Stimulated activated naive CD8-positive, alpha-beta T cell treated with anti-CD3 and anti-CD28 coated beads, Interleukin-15, Interleukin-2, amounts not matched to agents 100 U/mL and 50 U/mL, for 24 hours (primary cell): ENCODE data around the gene SLN.

ENCODE experiments used
- ATAC-seq: fragments of 150-1000 bp; cut with Tn5 transposase; one replicate; pipeline ENCODE4 v1.10.0; 2021
- DNase-seq: peaks from one replicate; pipeline ENCODE4 v3.0.0; 2021

Gene SLN

GRCh38 chr11:107683061-107683460 lies 28.8 kb downstream of the SLN start:
- DNase-seq (no peak), ATAC-seq (no peak)

- no peak for ATAC-seq
- no peak for DNase-seq
Observed at GRCh38 chr11:107682572-107682971, 29.3 kb downstream of the SLN start.

- ATAC-seq (no peak), DNase-seq (no peak)
Observed at GRCh38 chr11:107682171-107682570, 29.7 kb downstream of the SLN start.

- ATAC-seq: no peak
- no peak for DNase-seq
Observed at GRCh38 chr11:107679255-107680024, 32.4 kb downstream of the SLN start.

- DNase-seq (no peak), ATAC-seq (no peak)
Observed at GRCh38 chr11:107678632-107678971, 33.3 kb downstream of the SLN start.

GRCh38 chr11:107677924-107678631 lies 33.8 kb downstream of the SLN start:
- no peak for ATAC-seq

GRCh38 chr11:107676336-107677057 lies 35.4 kb downstream of the SLN start:
- ATAC-seq (no peak), DNase-seq (no peak)

More at GRCh38 chr11:107677924-107678631, 33.8 kb downstream of the SLN start:
- DNase-seq: no peak

- DNase-seq (no peak), ATAC-seq (no peak)
Observed at GRCh38 chr11:107675902-107676301, 36.0 kb downstream of the SLN start.

- no peak for DNase-seq
- ATAC-seq: no peak
Observed at GRCh38 chr11:107669893-107670601, 41.8 kb downstream of the SLN start.

- no peak for ATAC-seq
- DNase-seq: no peak
Observed at GRCh38 chr11:107669191-107669740, 42.6 kb downstream of the SLN start.

GRCh38 chr11:107666911-107667613 lies 44.8 kb downstream of the SLN start:
- DNase-seq: no peak
- ATAC-seq: no peak

GRCh38 chr11:107665018-107665417 lies 46.8 kb downstream of the SLN start:
- DNase-seq (no peak), ATAC-seq (no peak)

- no peak for ATAC-seq
- no peak for DNase-seq
Observed at GRCh38 chr11:107661656-107662055, 50.2 kb downstream of the SLN start.

- no peak for ATAC-seq
- DNase-seq: no peak
Observed at GRCh38 chr11:107660066-107660465, 51.8 kb downstream of the SLN start.

GRCh38 chr11:107659310-107659709 lies 52.5 kb downstream of the SLN start:
- no peak for ATAC-seq
- no peak for DNase-seq
